GM10248 (cell line): ENCODE data around the gene TRIP11.

ENCODE experiments used
- CTCF ChIA-PET: fragments of 300-600 bp; sonication (Branson Sonifier 250); formaldehyde crosslinking; extraction: SDS; loops from one replicate; lab custom pipeline; 2021; ENCODE audit warnings: antibody characterized with exemption; lab: Yijun Ruan, JAX
- POLR2A ChIA-PET: fragments of 350-650 bp; sonication (Branson Sonifier 250); formaldehyde crosslinking; extraction: SDS; loops from one replicate; lab custom pipeline; 2020; ENCODE audit warnings: antibody characterized with exemption; lab: Yijun Ruan, JAX
- DNase-seq: peaks from one replicate; pipeline ENCODE4 v3.0.0; 2012; ENCODE audit errors: extremely low spot score
- CTCF ChIP-seq: IDR thresholded peaks from 2 replicates; pipeline ENCODE4 v1.5.1; 2012; ENCODE audit warnings: mild to moderate bottlenecking, low read depth; ENCODE audit errors: extremely low read depth, missing control alignments, control extremely low read depth

The TRIP11 gene

DNA sequence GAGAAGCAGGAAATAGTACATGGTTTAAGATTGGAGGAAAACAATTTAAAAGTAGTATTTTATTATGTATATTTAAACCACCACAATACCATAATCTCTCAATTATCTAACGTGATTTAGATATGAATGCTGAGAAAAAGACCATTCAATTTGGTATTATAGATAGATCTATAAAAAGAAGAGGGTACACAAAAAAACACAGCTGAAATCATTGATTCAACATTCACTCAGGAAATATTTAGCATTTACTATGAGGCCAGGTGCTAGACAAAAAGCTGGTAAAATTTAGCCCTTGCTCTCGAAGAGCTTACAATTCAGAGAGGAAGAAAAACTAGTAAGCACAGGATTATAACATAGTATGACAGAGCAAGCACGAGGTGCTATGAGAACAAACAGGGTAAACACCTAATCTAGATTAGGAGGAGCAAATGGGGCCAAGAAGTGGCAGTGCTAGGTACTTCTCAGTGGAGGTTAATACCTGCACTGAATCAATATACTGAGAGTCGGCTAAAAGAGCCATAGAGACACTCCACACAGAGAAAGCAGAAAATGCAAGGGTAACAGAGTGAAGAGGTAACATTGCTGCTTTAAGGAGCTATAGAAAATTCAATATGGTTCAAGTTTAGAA lies 27.6 kb downstream of the TRIP11 start:
- CTCF ChIA-PET, result interaction anchor here (1.0 to 1.9 kb wide), 5 partner anchors 8 to 16 kb away, joined by 3 to 11 read pairs (median 5); no protein-coding TSS in a partner anchor
- DNase-seq, result no peak
- TF ChIP-seq CTCF, result no peak
- POLR2A ChIA-PET, result interaction anchor here (0.8 kb wide), 1 partner anchor 126 kb away, joined by 3 read pairs; no protein-coding TSS in a partner anchor

DNA sequence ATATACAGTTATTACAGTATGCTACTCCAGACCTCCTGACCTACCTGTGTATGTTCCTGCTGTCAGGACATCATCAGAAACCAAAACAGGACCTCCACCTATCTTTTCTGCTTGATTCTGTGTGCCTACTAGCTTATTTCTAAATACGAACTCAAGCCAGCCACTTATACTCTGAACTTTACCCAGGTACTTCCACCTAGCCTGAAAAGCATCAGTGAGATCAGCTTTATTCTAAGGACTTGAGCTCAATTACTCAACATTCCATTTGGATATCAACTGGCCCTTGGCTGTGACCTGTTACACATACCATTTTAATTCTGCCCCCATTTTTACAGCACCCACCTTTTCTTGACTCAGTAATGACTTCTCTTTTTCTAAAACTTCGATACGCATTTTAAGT lies 29.2 kb downstream of the TRIP11 start:
- ChIA-PET CTCF (interaction anchor here (0.6 kb wide), 1 partner anchor 11 kb away, joined by 3 read pairs; no protein-coding TSS in a partner anchor), POLR2A (no interaction called here)
- TF ChIP-seq CTCF, result no peak

GRCh38 chr14:92009604-92010003 lies 30.3 kb downstream of the TRIP11 start:
- ChIA-PET POLR2A (no interaction called here), CTCF (interaction anchor here (1.0 to 2.0 kb wide), 2 partner anchors 10 to 13 kb away, joined by 3 to 5 read pairs; no protein-coding TSS in a partner anchor)
- DNase-seq, result no peak
- TF ChIP-seq CTCF, result no peak

More for the DNA sequence above, 29.2 kb downstream of the TRIP11 start:
- DNase-seq, result no peak

GRCh38 chr14:92005019-92005418 lies 34.8 kb downstream of the TRIP11 start:
- ChIA-PET POLR2A (no interaction called here), CTCF (interaction anchor here (1.1 to 3.5 kb wide), 3 partner anchors 8 to 51 kb away, joined by 4 to 21 read pairs (median 5); no protein-coding TSS in a partner anchor)
- no peak for TF ChIP-seq CTCF
- DNase-seq, result no peak

DNA sequence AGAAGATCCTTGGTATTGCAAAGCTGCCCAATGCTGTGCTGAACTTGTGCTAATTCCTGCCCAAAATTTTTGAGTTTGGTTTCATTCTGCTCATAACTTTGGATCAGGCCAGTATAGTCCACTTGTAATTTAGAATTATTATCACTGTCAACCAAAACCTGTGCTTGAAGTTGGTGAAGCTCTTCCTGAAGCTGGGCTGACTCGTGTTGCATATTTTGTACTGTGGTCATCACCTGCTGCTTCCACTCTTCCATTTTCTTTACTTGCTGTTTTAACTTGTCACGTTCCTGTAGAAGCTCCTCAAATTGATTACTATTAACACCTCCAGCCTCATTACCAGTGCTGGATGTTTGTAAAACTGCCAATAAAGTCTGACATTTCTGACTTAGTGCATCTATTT lies 35.8 kb downstream of the TRIP11 start:
- POLR2A ChIA-PET, result no interaction called here
- TF ChIP-seq CTCF, result no peak
- CTCF ChIA-PET, result interaction anchor here (1.1 to 1.7 kb wide), 2 partner anchors 9 to 52 kb away, joined by 4 to 5 read pairs; no protein-coding TSS in a partner anchor
- DNase-seq, result no peak

GRCh38 chr14:91998667-91999570 lies 40.9 kb downstream of the TRIP11 start:
- ChIA-PET CTCF (interaction anchor here (1.2 to 1.5 kb wide), 4 partner anchors 11 to 34 kb away, joined by 3 to 5 read pairs (median 3); no protein-coding TSS in a partner anchor), POLR2A (no interaction called here)
- no peak for TF ChIP-seq CTCF
- no peak for DNase-seq
